ENCODE measurements around the gene ATP6AP2. TPM values are rescaled to one million over a fixed set of nuclear protein-coding genes. Genes with fewer than 3 reads are reported as not detected.
A peak's percentile ranks its signal among the peaks of the same experiment; 100 is the strongest.

The ATP6AP2 gene
- total and polyA plus RNA-seq, 9 of the 15 experiments (the other 6 are each of a cell fraction or from before 2014, with no cell fraction given), result 23.3 to 131 (median 41.9) TPM

DNA sequence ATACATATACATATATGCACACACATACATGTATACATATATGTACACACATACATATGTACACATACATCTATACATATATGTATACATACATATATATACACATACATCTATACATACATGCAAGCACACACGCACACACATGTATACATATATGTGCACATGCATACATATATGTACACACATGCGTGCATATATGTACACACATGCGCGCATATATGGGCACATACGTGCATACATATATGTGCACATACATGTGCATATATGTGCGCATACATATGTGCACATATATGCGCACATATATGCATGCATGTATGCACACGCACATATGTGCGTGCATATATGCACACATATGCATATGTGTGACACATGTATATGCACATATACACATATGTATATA is 35.2 kb downstream of the ATP6AP2 start:
- WGBS (ENCODE audit: insufficient coverage, low coverage, missing lambda C conversion rate), result 76% methylated on average over 9 of the region's 9 CpGs
- ChIA-PET CTCF (ENCODE audit: low intra/inter-chr PET ratio) (no interaction called here), POLR2A (no interaction called here)
- no peaks in the 10 kb centered on the region for H3K4me1 ChIP-seq (replicated peaks in 1 of 2; ENCODE audit: control insufficient read depth in 2 of 2, insufficient read depth in 2 of 2, low read length in 2 of 2)
- intact Hi-C loops (cut with micrococcal nuclease) (no loop called here), in situ Hi-C loops (cut with MboI) (no loop called here)
- FAIRE-seq (no peak), ATAC-seq (no peak), DNase-seq (ENCODE audit: extremely low read depth in 1 of 4, low spot score in 3 of 4) (no peak)
- BruUV-seq (replicated peaks), result no TSS peak
- H3K27me3 ChIP-seq (ENCODE audit: control insufficient read depth in 2 of 2, insufficient read depth in 2 of 2, low read length in 2 of 2), result no peaks in the 10 kb centered on the region
- no peak overlapping the region for H3K4me2 ChIP-seq (ENCODE audit: insufficient read depth, low read length)
- no peak overlapping the region for H3K4me3 ChIP-seq
- TF ChIP-seq KDM1A (IDR thresholded peaks at IDR 0.05) (0 out of 4 replicates have a peak, but pooled peaks of 1 of the 2 experiments have one; percentile 14), KAT8 (IDR thresholded peaks at IDR 0.05; ENCODE audit: low read depth) (no peak), DMBX1 (CRISPR knock-in tag; IDR thresholded peaks at IDR 0.05; ENCODE audit: borderline replicate concordance) (no peak), NKRF (IDR thresholded peaks at IDR 0.05; ENCODE audit: borderline replicate concordance) (no peak), PHF8 (IDR thresholded peaks at IDR 0.05; ENCODE audit: borderline replicate concordance, low read length) (no peak), ZNF511 (CRISPR knock-in tag; IDR thresholded peaks at IDR 0.05) (no peak), SMARCA4 (IDR thresholded peaks at IDR 0.05) (no peak), ZNF134 (CRISPR knock-in tag; conservative IDR thresholded peaks at IDR 0.05) (no peak), ZNF263 (CRISPR knock-in tag; IDR thresholded peaks at IDR 0.05; ENCODE audit: borderline replicate concordance) (no peak), HES1 (IDR thresholded peaks at IDR 0.05; ENCODE audit: low read depth) (no peak), TCF7 (IDR thresholded peaks at IDR 0.05; ENCODE audit: borderline replicate concordance) (no peak), PHF20 (IDR thresholded peaks at IDR 0.05; ENCODE audit: partially characterized antibody) (peak; percentile 71), NFRKB (IDR thresholded peaks at IDR 0.05; ENCODE audit: low read depth) (0 out of 2 replicates have a peak, but pooled peaks have one; percentile 38), ZNF41 (CRISPR knock-in tag; conservative IDR thresholded peaks at IDR 0.05) (no peak), LEF1 (IDR thresholded peaks at IDR 0.05) (peak; percentile 68), FUS (optimal IDR thresholded peaks at IDR 0.05; ENCODE audit: low read depth, low read length) (no peak), TRIM24 (IDR thresholded peaks at IDR 0.05) (0 out of 4 replicates have a peak, but pooled peaks of 1 of the 2 experiments have one; percentile 11)
- TF ChIP-seq, protein P1, sequence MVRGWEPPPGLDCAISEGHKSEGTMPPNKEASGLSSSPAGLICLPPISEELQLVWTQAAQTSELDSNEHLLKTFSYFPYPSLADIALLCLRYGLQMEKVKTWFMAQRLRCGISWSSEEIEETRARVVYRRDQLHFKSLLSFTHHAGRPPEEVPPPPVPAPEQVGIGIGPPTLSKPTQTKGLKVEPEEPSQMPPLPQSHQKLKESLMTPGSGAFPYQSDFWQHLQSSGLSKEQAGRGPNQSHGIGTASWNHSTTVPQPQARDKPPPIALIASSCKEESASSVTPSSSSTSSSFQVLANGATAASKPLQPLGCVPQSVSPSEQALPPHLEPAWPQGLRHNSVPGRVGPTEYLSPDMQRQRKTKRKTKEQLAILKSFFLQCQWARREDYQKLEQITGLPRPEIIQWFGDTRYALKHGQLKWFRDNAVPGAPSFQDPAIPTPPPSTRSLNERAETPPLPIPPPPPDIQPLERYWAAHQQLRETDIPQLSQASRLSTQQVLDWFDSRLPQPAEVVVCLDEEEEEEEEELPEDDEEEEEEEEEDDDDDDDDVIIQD (CRISPR knock-in tag; IDR thresholded peaks at IDR 0.05), result no peak
- no peaks in the 10 kb centered on the region for H3K36me3 ChIP-seq (ENCODE audit: control insufficient read depth, insufficient read depth, low read length)
- H2AFZ ChIP-seq (ENCODE audit: low read depth, low read length), result no peak overlapping the region
- no peaks in the 10 kb centered on the region for H3K9me1 ChIP-seq (ENCODE audit: control insufficient read depth, insufficient read depth, low read length)
- no peak overlapping the region for H3K27ac ChIP-seq (ENCODE audit: extremely low read depth, low read depth, low read length)
- H3K9me3 ChIP-seq (replicated peaks; ENCODE audit: control insufficient read depth, insufficient read depth, low read depth, low read length), result peaks cover 6% of the 10 kb centered on the region
- H3K79me2 ChIP-seq (ENCODE audit: control insufficient read depth, insufficient read depth, low read length), result no peaks in the 10 kb centered on the region
- no peaks in the 10 kb centered on the region for H4K20me1 ChIP-seq (replicated peaks; ENCODE audit: control insufficient read depth, insufficient read depth, low read length)
- no peak overlapping the region for H3K9ac ChIP-seq (ENCODE audit: insufficient read depth in 1 of 2, low read depth in 2 of 2, low read length in 2 of 2)
